Right renal pelvis (tissue), 4 donors: Measurements from ENCODE around the gene TUBA1C. TPM values are rescaled to one million over a fixed set of nuclear protein-coding genes. Genes with fewer than 3 reads are reported as not detected.
"Not testable (repeated sequence)": the region's sequence is repeated elsewhere in the genome, so short reads cannot be mapped to it uniquely, and the experiment has no call there.

Source experiments
- DNase-seq, 4 donors: peaks; one replicate each; pipeline ENCODE4 v3.0.0-alpha.2; 2013; ENCODE audit warnings: low read depth in 4 of 4, low spot score in 3 of 4, missing footprints in 1 of 4
- polyA plus RNA-seq, 4 donors: library from polyadenylated mRNA; unstranded; fragments of 120-200 nt; gene quantifications; one replicate each; pipeline ENCODE4 v1.2.1, GENCODE V29; 2013; ENCODE audit not compliant: insufficient read length in 4 of 4

The TUBA1C gene
- polyA plus RNA-seq, 4 donors: 125 to 166 (median 139) TPM

DNA sequence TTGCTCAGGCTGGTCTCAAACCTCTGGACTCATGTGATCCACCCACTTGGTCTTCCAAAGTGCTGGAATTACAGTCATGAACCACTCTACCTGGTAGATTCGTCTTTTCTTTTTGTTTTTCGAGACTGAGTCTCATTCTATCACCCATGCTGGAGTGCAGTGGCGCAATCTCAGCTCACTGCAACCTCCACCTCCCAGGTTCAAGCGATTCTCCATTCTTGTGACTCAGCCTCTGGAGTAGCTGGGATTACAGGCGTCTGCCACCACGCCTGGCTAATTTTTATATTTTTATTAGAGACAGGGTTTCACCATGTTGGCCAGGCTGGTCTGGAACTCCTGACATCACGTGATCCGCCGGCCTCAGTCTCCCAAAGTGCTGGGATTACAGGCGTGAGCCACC is 9.4 kb upstream of the TUBA1C start:
- DNase-seq: not testable (repeated sequence)

DNA sequence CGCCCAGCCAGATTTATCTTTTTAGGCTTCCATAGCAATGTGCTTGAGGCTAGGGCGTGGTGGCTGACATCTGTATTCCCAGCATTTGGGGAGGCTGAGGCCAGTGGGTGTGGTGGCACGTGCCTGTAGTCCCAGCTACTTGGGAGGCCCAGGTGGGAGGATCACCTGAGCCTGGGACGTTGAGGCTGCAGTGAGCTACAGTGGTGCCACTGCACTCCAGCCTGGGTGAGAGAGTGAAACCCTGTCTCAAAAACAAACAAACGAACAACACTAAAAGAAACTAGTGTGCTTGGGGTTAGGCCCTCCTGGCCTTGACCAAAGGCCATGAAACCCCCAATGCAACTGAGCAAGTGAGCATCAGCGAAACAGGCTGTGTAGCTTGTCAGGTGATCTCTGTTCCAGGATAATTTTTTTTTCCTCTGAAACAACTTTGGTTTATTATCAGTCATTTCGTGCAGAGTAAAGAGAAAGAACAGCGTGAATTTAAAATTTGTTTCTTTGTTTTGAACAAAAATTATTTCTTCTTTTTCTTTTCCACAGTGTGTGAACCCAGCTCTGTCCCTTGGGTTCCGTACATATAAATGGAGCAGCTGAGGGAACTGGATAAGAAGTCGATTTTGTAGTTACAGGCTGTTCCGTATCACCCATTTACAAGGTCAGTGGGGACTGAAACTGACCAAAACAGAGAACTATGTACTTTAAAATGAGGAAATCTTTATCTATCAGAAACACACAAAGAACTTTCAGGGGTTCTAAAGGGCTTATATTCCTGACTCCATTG is 8.8 kb upstream of the TUBA1C start:
- no peak for DNase-seq

DNA sequence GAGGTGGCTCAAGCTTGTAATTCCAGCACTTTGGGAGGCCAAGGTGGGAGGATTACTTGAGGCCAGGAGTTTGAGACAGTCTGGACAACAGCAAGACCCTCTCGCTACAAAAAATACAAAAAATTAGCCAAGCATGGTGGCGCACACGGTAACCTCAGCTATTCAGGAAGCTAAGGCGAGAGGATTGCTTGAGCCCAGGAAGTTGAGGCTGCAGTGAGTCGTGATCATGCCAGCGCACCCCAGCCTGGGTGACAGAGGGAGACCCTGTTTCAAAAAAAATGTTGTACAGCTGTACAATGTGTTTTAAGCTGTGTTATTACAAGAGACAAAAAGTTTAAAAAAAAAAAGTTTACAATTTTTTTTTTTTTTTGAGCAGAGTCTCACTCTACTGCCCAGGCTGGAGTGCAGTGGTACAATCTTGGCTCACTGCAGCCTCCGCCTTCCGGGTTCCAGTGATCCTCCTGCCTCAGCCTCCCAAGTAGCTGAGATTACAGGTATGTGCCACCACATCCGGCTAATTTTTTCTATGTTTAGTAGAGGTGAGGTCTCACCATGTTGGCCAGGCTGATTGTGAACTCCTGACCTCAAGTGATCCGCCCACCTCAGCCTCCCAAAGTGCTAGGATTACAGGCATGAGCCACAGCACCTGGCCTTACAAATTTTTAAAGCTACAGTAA is 7.2 kb upstream of the TUBA1C start:
- DNase-seq: not testable (repeated sequence)

DNA sequence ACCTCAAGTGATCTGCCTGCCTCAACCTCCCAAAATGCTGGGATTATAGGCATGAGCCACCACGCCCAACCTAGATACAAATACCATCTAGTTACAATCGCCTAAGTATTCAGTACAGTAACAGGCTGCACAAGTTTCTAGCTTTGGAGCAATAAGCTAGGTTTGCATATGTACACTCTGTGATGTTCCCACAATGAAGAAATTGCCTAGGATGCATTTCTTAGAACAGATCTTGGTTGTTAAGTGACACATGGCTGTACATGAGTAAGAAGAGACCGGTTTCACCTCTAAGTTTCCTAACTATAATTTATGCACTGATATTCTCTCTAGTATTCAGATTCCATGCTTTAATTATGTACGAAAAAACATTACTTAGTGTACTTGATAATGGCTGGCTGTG is 5.4 kb upstream of the TUBA1C start:
- no peak for DNase-seq

DNA sequence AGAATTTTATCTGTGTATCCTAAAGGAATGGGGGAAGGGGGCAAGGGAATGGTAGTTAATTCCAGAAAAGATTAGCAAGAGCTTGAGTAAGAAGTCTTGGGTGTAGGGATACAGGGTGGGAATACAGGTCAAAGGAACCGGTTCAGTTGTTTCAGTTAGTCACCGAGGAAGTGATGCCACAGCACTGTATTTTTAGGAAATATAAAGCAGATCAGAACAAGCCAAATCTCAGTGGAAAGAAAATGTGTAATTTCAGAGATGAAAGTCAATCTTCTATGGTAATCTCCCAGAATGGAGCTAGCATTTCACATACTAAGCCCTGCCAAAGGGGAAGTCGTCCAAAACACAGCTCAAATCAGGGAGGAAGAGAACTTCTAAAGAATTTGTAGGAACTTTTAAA is 4.7 kb upstream of the TUBA1C start:
- DNase-seq: no peak

DNA sequence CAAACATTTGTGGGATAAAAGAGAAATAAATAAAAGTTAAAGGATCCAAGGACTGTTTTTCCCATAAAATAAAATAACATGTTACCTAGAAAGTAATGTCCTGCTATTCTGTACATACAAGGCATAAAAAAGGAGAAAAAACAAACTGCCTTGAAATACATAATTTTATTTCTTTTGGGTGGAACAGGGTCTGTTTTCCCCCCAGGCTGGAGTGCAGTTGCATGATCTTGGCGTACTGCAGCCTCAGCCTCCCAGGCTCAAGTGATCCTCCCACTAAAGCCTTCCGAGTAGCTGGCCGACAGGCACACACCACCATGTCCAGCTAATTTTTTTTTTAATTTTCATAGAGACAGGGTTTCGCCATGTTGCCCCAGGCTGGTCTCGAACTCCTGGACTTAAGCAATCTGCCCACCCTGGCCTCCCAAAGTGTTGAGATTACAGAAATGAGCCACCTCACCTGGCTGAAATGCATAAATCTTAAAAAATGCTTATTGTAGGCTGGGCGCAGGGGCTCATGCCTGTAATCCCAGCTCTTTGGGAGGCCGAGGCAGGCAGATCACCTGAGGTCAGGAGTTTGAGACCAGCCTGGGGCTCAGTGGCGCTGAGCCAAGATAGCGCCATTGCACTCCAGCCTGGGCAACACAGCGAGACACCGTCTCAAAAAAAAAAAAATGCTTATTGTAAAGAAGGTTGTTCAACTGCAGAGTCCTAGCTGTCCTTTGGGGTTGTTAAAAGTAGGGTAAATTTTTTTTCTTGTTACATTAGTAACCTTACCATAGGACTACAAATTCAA is 4.1 kb upstream of the TUBA1C start:
- no peak for DNase-seq

DNA sequence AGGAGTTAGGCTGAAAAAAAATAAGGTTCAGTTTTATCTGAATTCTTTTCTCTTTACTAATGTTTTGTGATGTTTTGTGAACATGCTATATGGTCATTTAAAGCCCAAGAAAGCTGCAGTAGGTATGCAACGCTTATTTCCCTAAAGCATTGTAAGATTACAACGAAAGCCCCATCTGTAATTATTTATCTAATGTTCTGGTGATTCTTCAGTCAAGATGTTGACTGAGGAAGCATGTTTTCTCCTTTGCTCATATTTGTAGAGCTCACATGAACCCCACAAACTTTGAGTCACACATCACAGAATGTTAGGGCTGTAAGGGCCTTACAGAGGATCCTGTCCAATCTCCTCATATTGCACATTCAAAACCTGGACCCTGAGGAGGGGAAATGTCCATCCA is 3.2 kb upstream of the TUBA1C start:
- DNase-seq: no peak

DNA sequence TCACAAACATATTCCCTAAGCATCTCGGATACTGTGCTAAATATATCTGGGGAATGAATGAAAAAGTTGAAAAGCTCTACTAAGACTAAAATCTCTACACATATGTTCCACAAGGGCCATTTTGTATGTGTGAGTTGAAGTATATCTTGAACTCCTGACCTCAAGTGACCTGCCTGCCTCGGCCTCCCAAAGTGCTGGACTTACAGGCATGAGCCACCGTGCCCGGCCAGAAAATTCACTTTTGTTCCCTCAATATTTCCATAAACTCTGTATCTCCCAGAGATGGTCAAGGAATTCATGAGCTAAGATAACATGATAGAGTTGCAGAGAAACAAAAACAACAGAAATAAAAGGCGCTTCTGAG is 1.5 kb upstream of the TUBA1C start:
- DNase-seq: no peak

DNA sequence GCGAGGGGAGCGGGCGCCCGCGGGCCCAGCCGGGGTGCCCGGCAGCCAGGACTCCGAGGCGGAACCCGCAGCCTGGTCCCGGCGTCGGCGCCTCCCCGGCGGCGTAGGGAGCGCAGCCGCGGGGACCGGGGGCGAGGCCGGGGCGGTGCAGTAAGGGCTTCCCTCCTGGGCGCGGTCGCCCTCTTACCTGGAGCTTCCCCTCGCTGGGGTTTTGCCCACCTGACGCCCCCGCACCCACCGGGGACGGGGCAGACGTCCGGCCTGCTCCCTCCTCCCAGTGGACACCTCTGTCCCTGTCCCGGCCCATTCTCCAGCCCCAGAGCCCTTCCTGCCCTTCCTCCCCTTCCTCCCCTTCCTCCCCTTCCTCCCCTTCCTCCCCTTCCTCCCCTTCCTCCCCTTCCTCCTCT is 413 bp upstream of the TUBA1C start:
- DNase-seq: no peak

DNA sequence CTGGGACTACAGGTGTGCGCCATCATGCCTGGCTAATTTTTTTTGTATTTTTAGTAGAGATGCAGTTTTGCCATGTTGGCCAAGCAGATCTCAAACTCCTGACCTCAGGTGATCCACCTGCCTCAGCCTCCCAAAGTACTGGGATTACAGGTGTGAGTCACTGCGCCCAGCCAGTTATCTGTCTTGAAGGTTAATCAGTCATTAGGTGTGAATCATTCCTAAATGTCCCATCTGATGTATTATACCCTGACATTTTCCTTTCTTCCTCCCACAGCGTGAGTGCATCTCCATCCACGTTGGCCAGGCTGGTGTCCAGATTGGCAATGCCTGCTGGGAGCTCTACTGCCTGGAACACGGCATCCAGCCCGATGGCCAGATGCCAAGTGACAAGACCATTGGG is 4.3 kb downstream of the TUBA1C start:
- DNase-seq: not testable (repeated sequence)

DNA sequence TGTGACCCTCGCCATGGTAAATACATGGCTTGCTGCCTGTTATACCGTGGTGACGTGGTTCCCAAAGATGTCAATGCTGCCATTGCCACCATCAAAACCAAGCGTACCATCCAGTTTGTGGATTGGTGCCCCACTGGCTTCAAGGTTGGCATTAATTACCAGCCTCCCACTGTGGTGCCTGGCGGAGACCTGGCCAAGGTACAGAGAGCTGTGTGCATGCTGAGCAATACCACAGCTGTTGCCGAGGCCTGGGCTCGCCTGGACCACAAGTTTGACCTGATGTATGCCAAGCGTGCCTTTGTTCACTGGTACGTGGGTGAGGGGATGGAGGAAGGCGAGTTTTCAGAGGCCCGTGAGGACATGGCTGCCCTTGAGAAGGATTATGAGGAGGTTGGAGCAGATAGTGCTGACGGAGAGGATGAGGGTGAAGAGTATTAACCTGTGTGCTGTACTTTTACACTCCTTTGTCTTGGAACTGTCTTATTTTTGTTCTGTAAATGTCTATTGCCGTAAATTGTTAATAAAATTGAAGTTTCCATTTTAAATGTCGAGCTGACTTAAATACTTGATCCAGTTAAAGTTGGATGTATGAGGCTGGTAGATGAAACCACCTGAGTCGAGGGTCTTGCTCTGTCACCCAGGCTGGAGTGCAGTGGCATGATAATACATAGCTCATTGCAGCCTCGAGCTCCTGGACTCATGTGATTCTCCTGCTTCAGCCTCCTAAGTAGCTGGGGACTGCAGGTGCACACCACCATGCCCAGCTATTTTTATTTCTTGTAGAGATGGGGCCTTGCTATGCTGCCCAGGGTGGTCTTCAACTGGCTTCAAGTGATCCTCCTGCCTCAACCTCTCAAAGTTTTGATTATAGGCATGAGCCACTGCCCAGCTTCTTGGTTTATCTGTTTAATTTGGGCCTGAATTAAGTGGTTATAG is 8.2 kb downstream of the TUBA1C start:
- no peak for DNase-seq

DNA sequence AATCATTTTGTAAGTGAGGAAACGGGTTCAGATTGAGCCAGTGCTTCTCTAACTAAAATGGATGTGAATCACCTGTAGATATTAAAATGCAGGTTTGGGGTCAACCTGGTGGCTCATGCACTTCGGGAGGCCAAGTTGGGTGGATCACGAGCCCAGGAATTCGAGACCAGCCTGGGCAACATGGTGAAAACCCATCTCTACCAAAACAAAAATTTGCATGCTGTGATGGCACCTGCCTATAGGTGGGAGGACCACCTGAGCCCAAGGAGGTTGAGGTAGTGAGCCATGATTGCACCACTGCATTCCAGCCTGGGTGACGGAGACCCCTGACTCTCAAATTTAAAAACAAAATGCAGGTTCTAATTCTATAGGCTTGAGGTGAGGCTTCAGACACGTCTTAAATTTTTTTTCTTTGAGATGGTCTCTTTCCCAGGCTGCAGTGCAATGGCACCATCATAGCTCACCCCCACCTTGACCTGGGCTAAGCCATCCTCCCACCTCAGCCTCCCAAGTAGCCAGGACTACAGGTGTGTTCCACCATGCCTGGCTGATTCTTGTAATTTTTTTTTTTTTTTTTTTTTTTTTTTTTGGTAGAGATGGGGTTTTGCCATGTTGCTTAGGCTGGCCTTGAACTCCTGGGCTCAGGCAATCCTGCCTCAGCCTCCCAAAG is 9.0 kb downstream of the TUBA1C start:
- no peak for DNase-seq

DNA sequence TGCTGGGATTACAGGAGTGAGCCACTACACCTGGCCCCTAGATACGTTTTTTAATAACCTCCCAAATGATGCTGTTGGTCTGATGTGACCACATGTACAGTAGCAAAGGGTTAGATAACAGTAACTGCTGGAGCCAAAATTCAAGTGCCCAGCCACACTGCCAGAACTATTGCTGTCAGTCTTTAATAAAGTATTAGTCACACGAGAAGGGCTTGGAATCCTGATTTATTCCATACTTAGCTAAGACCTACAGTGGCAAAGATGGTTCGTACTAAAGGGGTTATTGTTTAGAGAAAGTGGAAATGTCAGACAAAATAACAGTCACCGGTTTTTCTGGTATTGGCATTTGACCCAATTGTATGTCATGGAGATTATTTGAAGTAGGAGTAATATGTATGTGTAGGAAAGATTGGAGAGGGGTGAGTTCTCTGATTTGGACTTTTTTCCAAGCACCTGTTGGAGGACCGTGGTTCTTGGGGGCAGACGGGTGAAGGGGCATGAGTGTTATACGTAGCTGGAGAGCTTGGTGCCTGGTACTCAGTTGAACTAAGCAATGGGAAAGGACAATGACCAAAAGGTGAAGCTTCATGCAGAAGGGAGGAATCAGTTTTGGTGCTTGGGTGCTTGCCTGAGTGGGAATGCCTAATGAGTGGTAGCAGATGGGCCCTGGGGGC is 9.7 kb downstream of the TUBA1C start:
- no peak for DNase-seq

DNA sequence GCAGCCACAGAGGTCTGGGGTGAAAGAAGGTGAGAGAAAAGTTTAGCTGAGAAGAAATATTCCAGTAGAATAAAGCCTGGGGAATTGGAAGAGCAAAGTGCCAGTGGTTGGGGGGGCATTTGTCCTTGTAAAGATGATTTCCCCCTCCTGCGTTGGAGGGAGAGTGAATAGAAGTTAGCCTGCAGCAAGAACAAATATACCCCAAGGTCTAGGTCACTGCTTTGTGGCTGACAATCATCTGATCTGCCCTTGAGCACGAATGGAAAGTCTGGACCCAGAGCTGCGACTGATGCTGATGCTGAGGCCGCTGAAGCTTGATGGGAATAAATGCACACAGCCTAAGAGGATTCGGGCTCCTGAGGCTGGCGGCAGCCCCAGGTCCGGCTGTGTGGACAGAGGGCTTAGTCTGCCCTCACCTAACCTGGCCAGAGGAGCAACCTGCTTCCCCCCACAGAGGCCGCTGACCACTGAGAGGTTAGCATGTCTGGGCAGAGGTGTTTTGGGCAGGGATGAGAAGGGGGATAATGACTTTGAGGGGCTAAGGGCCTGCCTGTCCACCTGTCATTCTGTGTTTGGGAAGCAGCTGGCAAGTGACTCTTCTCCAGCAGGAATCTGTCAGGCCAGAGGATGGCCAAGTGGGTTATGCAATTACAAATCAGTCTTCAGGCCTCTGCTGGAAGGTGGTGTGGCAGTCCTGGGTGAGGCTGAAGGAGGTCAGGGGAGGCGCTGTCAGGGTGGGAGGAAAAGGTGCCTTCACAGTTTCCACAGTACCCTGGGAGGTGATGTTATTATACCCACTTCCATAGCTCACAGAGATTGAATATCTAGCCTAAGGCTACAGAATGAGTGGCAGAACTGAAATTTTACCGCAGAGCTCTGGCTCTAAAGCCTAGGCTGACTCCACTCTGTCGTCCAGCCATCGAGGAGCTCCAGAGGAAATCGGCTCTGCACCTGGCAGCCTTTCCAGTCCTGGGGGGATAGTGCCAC is 11.7 kb downstream of the TUBA1C start:
- DNase-seq: no peak

DNA sequence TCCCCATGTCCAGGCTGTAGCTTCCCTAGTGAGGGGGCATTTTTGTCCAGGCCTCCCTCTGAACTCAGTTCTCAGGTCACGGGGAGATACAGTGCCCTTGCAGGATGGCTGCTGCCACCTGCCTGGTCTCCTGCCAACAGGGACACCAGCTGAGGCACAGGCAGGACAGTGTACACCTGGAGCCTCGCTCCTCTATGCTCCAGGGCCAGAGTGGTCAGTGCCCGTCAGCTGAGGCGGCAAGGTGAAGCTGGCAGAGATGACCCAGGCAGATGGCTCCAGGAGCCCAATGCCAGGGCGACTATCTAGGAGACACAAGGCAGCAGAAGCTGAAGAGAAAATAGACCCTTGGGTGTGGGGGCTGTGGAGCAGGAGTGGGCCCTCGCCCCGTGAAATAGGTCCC is 12.6 kb downstream of the TUBA1C start:
- no peak for DNase-seq

DNA sequence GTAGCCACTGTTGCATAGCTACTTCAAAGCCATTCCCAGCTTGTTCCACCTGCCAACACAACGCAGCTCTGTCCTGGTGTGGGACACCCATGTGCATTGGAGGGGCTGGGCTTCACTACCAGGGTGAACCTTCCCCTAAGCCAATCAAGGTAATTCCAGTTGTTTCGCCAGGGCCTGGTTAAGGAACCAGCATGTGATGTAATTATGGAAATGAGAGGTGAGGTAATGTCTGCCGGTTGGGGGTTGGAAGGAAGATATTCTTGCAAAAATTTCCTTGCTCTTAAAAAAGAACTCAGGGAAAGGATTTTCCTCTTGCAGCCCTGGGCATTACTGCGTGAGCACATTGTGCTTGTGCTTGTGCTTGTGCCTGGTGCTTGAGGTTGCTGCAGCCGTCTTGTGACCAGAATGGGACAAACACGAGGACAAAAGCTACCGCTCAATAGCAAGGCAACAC is 14.9 kb downstream of the TUBA1C start:
- DNase-seq: no peak

DNA sequence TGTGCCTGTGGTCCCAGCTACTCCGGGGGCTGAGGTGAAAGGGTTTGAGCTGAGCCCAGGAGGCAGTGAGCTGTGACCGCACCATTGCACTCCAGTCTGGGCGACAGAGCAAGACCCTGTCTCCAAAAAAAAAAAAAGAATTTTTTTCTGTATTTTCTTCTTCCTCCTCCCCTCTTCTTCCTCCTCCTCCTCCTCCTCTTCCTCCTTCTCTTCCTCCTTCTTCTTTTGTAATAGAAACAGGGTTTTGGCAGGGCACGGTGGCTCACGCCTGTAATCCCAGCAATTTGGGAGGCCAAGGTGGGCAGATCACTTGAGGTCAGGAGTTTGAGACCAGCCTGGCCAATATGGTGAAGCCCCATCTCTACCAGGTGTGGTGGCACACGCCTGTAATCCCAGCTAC is 15.7 kb downstream of the TUBA1C start:
- not testable (repeated sequence) for DNase-seq

DNA sequence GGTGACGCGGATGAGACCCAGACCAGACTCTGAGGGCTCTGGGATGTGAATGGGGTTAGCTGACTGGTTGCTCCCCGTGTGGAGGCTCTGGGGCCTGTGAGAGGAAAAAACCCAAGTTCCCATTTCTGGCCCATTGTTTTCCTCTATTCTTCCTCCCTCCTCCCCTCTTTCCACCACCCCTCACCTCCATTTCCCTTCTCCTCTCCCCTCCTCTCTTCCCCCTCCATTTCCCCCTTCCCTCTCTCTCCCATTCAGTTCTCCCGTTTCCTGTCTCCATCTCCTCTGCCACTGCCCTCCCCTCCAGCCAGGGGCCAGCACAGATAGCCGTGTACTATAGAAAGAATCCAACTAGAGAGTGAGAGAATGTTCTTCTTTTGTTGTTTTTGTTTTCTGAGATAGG is 17.4 kb downstream of the TUBA1C start:
- DNase-seq: no peak
